Measurements from ENCODE around the gene TCHH. TPM values are rescaled to one million over a fixed set of nuclear protein-coding genes. Genes with fewer than 3 reads are reported as not detected.

The TCHH gene
- total RNA-seq = under 0.01 TPM in 1 of 2 replicates, not detected in the other

GRCh38 chr1:152115344-152115743 lies at the start of gene TCHH:
TCHH (minus strand) TSS chr1:152115444; CDS start chr1:152114080, 1,364 bp downstream.

GRCh38 chr1:152159144-152159543 lies 43.9 kb upstream of the TCHH start, which contains the start of gene RPTN:
RPTN (minus strand) TSS chr1:152159228; CDS start chr1:152157889, 1,339 bp downstream.

GRCh38 chr1:152089014-152089674 lies 26.1 kb downstream of the TCHH start, which contains the start of gene TCHHL1:
TCHHL1 (minus strand) TSS chr1:152089064; CDS start chr1:152088143, 921 bp downstream.

Other genes starting within 250 kb of the TCHH start
- gene THEM4, start 205.9 kb downstream of the TCHH start, total RNA-seq = 10.6 and 13.2 TPM in 2 replicates
- 107 and 187 TPM in 2 replicates for gene S100A10, start 121.6 kb downstream of the TCHH start, total RNA-seq
- 79.0 and 87.0 TPM in 2 replicates for gene S100A11, start 78.4 kb downstream of the TCHH start, total RNA-seq
- not detected in 2 replicates for gene TCHHL1, start 26.4 kb downstream of the TCHH start, total RNA-seq
- gene RPTN, start 43.8 kb upstream of the TCHH start, total RNA-seq = not detected in 2 replicates
- not detected in 2 replicates for gene HRNR, start 108.7 kb upstream of the TCHH start, total RNA-seq
- not detected in 2 replicates for gene FLG, start 209.8 kb upstream of the TCHH start, total RNA-seq
- gene FLG2, start 244.6 kb upstream of the TCHH start, total RNA-seq = not detected in 2 replicates

Data from smooth muscle cell of trachea (primary cell).